HG03460 (cell line): ENCODE results near the gene GALNT18.

Experiments
- ATAC-seq: cut with Tn5 transposase; IDR thresholded peaks from one replicate; pipeline ENCODE4 v1.9.1; 2021; ENCODE audit not compliant: unreplicated experiment

The GALNT18 gene

DNA sequence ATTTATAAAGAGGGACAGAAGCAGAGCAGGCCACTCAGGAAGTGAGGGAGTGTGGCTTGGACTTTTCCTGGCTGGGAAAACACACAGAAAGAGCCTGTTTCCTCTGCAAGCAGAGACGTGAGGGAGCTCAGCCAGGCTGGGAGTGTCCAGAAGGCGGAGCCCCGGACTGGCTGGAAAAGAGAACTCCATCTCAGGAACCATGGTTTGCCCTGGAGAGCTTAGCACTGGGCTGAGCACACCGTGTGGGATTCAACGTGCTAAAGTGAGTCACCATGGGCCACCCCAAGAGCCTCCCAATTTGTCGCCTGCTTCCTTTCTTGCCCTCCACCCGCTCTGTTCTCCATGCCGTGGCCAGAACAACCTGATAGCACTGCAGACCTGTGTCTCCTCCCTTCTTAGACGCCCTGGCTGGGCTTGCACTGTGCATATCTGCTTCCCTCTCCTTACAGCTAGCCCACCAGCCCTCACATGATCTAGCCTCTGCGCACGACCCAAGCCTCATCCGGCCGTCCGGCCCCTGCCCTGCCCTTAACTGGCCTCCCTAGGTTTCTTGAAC is 51.8 kb downstream of the GALNT18 start:
- ATAC-seq, result no peak

DNA sequence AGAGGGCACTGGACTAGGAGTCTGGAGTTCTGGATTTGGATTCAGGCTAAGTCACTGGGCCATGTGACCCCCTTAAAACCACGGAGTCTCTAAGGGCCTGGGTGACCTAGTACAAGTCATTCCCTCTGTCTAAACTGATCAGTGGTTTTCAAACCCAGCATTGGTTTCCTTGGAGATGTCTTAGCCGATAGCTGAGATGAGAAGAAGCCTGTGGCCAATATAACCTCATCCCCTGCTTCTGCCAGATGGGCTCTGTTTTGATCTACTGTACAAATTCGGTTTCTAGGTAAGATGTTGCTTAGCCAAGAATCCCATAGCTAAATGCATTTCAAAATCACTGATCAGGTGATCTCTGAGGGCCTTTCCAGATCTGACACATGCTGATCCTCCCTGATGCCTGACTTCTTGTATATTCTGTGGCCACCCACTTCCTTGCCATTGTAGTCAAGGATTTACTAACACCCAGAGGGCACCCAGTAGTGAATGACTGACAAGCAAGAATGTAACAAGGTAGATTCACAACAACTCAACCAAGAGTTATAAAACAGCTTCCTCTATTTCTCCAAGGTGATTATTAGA is 53.1 kb downstream of the GALNT18 start:
- ATAC-seq, result no peak

DNA sequence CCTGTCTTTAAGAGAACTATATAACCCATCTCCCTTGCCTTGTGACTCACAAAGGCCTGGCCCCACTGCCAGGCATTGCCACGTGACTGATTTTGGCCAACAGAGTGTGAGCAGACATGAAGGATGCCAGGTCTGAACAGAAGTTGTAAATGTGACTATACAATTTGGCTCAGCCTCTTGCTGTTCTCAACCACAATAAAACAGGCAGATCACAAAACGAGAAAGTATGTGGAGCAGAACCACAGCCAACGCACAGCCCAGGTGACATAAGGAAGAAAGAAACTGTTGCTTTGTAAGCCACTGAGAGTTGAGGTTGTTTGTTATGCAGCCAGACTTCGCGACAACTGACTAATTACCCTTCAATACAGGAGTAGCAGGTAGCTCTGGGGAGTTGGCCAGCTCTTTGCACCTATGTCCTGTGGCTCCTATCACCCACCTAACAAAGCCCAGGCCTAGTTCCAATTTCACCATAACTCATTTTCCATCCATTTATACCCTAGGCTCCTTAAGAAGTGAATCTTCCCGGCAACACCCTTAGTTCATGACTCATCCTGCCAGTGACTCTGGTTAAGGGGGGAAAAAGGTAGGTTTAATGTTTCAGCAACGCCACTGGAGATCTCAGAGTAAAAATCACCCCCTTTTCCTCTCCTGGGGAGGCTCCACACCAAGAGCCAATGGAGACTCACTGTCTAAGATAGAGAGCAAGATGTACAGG is 53.7 kb downstream of the GALNT18 start:
- no peak for ATAC-seq

DNA sequence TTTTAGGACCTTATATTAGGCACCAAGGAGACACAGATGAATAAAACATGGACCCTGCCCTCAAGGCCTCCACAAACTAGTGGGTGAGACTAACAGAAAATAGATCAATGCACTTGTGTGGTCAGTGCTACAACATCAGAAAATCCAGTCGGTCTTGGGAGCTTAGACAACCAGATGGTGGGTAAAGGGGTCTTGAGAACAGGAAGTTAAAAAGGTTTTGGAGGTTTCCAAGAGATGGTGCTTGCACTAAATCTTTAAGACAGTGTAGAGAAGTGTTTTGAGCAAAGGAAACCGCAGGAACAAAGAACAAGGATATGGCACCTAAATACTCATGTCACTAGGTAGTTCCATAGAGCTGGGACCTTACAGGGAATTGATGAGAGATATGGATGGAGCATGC is 56.2 kb downstream of the GALNT18 start:
- ATAC-seq, result no peak

DNA sequence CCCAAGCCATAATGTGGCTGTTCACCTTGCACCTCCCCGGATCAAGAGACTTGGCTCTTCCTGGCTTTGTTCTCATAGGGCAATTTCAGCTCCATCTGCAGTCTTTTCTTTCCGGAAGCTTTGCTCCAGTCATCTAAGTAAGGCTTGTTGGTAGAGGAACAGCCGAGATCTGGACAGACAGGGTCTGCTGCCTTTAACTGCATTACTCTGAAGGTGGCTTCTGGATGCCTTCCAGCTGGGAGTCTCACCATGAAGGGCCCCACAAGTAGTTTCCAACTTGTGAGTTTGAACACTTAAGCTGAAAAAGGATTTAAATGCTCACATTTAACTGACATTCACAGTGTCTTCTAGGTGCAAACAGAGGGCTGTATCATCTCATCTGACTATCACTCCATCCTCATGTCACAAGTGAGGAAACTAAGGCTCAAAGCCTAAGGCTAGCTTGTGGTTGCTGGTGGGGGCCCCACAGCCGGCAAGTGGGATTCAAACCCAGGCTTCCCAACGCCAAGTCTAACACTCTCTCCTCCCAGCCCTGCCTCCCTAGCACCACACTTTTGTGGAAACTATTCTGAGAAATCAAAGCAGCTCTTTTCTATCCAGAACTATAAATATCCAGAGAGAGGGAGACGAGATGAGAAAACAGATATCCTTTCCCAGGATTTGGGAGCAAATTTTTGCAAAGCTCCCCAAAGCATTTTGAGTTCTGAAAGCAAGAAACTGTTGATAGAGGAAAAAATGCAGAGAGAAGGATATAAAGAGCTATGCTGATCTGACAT is 58.4 kb downstream of the GALNT18 start:
- no peak for ATAC-seq

DNA sequence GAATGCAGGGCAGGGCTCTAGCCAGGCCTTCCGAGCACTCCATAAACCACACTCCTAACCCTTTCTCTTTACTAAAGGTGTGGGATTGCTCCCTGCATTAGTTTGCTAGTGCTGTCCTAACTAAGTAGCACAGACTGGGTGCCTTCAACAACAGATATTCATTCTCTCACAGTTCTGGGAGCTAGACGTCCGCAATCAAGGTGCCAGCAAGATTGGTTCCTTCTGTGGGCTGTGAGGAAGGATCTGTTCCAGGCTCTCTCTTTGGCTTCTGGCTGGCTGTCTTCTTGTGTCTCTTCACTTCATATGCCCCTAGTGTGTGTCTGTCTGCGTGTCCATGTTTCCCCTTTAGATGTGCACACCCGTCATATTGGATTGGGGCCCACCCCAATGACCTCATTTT is 59.8 kb downstream of the GALNT18 start:
- no peak for ATAC-seq

DNA sequence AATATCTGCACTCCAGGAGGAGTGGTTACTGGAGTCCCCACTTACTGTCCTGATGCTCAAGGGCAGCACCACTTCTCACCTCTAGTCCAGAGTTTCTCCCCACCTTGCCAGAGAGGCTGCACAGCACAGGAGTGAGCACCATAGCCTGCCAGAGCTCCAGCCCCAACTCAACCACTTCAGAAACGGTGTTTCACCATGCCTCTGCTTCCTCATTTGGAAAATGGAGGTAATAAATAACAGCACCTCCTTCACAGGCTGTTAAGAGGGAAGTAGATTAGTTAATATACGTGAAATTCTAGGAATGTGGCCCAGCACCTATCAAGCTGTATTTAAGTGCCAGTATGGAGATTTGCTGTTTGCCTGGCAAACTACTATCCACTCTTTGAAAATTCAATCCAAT is 63.0 kb downstream of the GALNT18 start:
- ATAC-seq, result no peak

DNA sequence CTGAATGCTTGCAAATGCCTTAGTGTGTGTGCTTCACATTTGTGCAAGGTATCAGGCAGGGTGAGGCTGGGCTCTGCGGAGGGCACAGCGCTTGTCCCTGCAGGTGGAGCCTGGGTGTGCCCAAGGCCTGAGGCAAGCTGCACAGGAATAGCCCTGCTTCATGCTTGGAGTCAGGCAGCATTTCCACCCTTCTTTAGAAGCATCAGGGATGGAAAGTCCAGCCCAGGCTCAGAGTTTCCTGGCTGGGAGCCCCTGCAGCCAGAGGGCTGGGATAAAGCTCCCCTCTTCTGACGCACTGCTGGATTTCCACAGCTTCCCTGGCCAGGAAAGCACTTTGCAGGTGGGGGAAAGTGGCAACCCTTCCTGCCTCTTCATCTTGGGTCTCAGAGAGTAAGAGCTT is 63.4 kb downstream of the GALNT18 start:
- no peak for ATAC-seq

DNA sequence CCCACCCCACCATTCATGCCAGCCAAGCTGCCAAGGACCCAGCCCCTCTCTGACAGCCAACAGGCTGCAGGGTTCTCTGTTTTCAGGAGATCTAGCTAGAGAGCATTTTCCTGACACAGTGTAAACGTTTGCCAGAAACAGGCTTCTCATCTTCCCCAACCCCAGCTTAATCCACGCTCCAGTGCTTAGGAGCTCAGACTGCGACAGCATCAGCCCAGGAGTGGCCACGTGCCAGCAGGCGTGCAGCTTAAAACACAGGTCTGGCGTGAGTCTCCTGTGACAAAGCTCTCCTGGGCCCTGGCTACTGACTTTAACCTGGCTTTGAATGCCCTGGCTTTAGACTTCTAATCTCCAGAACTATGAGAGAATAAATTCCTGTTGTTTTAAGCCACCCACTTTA is 66.6 kb downstream of the GALNT18 start:
- ATAC-seq, result no peak

DNA sequence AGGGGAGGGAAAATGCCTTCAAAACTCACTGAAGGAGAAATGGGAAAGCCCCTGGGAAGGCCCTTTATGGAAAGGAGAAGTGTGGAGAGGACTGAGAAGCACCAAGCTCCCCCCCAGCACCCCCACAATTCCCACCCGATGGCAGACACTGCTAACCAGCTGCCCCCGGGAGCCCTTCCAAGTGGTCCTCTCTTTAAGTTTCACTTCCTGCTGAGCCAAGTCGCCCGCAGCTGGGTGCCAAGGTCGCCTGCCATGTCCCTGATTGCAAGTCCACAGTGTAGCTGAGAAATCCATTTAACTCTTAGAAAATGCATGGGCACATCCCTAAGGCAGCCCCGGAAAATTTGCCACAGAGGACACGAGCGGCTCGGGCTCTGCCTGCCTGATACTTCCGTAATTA is 68.2 kb downstream of the GALNT18 start:
- ATAC-seq, result no peak

DNA sequence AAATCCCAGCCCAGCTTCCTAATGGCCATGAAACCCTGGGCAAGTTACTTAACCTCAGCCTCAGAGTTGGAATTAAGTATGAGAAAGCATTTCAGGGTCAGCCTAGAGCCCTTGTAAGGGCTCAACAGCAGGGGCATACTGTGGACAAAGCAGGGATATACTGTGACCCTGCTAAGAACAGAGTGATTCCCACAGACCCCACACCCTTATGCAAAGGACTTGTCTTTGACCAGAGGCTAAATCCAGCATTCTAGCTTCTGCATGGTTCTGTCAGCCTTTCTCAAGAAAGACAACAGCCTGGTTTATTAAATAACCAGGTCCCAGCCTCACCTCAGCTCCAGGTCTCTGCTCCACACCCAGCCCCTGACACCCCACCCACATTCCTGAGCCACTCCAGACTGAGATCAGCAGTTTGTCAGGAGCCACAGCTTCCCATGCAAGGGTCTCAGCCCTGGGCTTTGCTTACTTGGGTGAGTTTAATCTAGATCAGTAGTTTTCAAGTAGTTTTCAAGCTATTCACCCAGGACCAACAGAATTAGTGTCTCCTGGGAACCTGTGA is 69.2 kb downstream of the GALNT18 start:
- ATAC-seq, result no peak

DNA sequence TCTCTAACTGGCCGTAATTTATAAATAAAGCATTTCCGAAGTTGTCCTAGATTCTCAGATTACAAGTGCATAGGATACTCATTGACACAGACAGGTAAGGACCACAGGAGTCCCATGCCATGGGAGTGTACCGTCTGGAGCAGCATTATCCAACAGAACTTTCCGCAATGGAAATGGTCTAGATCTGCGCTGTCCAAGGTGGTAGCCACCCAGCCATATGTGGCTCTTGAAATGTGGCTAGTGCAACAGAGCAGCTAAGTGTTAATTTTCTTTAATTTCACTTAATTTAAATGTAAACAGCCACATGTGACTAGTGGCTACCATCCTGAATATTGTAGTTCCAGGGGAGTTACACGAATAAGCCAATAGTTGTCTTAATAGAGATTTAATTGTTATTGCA is 71.3 kb downstream of the GALNT18 start:
- ATAC-seq, result no peak

DNA sequence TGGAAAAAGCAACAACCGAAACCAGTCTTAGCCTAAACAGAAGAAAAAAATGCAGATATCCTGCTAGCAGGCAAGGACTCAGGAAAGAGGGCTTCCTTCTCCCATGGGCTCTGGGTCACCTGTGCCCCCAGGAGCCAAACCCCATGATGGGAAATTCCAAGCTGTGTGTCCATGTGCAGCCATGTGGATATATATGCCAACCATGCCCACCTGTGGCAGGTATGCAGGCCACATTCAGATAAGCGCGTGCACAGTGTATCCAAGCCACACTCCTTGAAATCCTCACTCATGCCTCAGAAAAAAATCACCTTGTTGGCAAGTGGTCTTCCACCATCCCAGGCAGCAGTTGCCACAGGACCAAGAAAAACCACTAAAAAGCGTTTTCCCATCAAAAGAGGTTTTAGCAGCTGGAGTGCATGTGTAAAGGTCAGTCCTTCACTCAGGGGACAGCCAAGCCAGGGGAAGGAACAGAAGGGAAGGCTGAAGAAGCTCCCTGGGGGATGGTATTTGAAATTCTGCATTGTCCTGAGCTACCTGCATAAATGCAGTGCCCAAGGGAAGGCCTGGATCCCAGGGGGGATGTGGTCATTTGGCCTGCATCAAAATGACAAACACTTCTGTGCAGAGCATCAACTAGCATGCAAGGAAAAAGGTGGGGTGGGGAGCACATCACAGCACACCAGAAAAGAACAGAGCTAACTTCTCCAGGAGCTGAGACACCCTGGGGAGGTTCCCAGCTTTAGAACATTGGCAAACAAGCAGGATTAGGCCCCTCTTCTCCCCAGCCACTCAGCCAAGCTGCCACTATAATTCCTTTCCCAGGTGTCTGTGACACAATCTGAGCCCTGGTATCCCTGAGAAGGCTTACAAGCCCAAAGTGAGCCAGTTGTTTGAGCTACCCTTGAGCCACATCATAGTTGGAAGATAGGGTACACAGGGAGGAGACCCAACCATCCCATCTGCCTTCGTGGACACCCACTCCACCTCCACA is 76.2 kb downstream of the GALNT18 start:
- ATAC-seq, result no peak

DNA sequence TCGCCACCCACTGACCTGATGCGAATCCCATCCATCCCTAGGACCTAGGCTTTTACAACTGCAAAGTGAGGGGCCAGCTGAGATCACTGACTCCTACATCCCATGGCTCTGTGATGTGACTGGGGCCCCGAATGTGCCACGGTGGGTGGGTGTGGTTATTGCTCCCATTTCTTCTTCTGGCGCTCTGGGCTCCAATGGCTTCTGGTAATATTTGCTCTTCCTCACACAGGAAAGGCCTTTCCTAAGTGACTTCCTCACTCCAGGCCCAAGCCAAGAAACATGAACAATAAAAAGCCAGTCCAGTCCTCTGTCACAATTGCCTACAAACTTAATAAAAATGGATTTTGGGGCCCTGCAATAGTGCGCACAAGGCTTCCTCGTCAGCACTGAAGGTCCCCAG is 78.1 kb downstream of the GALNT18 start:
- ATAC-seq, result no peak

DNA sequence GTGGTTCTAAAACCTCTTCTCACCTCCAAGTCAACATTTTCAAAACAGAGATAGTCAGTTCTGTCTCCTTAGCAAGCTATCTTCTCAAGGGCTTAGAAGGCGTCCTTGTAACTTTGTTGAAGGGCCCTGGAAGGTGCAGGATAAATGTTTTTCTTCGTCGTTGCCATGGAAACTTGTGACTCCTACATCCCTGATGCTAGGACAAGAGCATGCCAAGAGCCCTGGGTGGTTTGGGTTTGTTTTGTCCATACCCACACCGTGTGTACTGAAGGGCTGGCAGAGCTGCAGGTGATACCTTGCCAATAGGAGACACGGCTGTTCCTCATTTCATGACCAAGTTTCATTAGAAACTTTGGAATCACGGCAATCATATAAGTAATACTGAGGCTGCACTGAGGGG is 81.6 kb downstream of the GALNT18 start:
- no peak for ATAC-seq

DNA sequence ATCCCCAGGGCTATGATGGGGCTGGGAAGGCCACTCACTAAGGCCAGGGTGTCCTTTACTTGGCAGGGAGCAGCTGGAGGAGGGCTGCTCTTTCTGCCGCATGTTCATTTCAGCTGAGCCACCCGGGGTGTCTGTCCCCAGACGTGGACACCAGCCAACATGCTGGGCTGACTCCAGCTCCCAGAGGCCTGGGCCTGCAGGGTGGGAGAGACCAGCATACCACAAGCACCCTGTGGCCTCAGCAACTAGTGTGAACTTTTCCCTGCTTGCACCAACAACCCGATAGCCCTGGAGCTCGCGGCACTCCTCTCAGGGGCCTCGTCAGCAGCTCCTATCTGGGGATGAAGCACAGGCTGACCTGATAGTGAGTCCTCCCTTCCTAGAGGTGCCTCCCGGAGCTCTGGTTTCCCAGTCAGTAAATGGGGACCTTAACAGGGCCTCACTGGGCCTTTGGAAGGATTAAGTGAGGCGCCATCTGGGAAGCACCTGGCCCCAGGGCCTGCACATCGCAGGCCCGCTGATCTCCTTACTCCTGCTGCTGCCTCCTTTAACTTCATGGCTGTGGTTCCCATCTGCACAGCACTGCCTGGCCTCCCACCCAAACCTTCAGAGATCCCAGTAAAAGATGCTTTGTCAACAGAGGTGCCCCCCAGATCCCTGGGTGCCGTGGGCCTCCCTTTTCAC is 83.4 kb downstream of the GALNT18 start:
- ATAC-seq, result no peak

DNA sequence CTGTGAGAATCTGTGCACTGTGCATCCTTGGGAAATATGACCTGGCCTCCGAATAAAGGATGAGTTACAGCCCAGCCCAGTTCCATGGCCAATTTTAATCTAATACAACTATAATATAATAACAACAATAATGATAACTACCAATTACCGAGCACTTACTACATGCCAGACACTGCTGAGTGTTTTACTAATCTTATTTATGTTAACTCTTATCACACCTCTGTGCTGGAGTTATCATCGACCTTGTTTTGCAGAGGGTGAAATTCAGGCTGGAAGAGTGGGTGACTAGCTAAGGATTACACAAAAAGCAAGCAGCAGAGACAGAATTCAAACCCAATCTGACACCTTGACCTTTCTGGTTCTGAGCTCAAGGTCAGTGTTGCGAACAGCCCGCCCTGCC is 83.9 kb downstream of the GALNT18 start:
- ATAC-seq, result no peak

DNA sequence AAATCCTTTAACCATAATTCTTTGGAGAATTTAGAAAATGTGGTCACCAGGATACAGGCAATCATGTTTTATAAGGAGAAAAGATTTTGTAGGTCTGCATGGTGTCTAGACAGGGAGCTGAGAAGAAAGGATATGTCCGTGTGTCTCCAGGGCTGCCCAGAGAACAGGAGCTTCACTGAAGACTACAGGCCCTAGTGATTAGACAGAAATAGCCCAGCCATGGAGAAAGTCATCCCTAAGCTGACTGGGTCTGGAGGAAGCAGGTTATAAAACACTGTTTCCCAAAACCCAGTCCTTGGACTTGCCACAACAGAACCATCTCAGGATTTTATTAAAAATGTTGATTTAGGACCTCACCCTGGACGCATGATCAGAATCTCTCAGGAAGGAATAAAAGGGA is 84.4 kb downstream of the GALNT18 start:
- ATAC-seq, result no peak

DNA sequence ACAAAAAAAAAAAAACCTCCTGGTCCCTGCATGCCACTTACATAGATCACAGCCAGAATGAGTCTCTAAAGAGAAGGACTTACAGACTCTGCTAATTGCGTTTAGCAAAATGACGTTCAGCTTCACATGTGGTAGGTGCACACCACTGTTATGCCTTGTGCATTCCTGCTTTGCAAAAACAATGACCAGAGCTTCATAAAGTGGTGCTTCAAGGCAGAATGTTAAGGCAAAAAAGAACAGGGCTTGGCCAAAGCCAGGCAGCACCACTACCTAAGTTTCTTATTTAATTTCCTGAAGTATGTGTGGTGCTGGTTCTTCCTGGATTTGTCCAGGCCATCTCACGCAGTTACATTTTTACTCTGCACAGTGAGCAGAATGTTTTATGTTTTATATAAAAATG is 85.2 kb downstream of the GALNT18 start:
- ATAC-seq, result no peak

DNA sequence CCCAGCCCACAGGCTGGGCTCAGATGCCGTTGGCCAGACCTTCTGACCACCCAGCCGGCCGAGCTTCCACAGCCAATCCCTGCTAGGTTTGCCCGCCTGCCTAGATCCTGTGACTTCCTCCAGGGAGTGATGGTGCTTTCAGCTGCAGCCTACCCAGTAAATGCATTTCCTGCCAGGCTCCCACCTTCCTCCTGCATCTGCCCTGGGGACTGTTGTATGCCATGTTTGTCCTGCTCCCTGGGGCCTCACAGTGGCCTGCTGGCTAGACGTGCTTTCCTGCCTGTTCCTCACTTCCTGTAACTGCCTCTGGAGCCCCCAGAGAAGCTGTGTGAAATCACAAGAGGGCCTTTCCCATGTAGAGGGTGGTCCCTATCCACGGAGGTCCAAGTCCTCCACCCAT is 86.2 kb downstream of the GALNT18 start:
- ATAC-seq, result no peak
